ENCODE data around the gene MS4A12. TPM values are rescaled to one million over a fixed set of nuclear protein-coding genes. Genes with fewer than 3 reads are reported as not detected.
"Not testable (repeated sequence)": the region's sequence is repeated elsewhere in the genome, so short reads cannot be mapped to it uniquely, and the experiment has no call there.

The MS4A12 gene
- not detected in 2 replicates for total RNA-seq (2014; rRNA removed; shearing (Covaris generic))

DNA sequence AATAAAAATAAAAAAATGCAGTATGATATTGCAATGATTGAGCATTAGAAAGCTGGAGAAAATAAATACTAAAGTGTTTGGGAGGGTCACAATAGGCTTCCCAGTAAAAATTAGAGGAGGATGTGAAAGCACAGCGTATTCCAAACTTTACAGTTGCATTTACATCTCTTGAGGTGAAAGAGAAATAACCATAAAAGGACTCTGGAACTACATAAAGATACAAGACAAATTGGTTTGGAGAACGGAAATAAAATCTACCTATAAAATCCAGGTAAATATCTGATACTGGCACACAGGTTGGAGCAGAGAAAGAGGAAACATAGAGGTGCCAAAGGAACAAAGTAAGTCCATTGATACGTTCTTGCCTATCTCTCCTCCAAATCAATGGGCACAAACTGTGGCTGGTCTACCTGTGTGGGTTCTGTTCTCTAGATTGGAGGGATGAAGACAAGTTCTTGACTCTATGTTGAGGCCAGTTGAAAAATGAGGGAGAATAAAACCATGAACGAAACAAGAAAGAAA lies at the start of gene MS4A12:
TSS of gene MS4A12 (plus strand) at position 291 of the 522 bp plus-strand sequence. CDS start 4,541 bp downstream, outside the sequence.
- Histone ChIP-seq H3K27me3 (no peaks in the 10 kb centered on the region), H3K9me3 (replicated peaks) (no peaks in the 10 kb centered on the region), H3K4me3 (no peak within 1 kb of the TSS), H3K27ac (no peak within 1 kb of the TSS), H3K36me3 (no peaks in the 10 kb centered on the region), H3K4me1 (no peaks in the 10 kb centered on the region)
- no peak for DNase-seq

DNA sequence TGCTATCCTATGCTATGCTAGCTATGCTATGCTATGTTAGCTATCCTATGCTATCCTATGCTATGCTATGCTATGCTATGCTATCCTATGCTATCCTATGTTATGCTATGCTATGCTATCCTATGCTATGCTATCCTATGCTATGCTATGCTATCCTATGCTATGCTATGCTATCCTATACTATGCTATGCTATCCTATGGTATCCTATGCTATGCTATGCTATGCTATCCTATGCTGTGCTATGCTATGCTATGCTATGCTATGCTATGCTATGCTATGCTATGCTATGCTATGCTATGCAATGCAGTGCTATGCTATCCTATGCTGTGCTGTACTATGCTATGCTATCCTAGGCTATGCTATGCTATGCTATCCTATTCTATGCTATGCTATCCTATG lies 45.5 kb upstream of the MS4A12 start:
- Histone ChIP-seq H3K27me3 (no peaks in the 10 kb centered on the region), H3K4me3 (no peak overlapping the region), H3K36me3 (no peaks in the 10 kb centered on the region), H3K9me3 (replicated peaks) (no peaks in the 10 kb centered on the region), H3K4me1 (no peaks in the 10 kb centered on the region), H3K27ac (no peak overlapping the region)
- no peak for DNase-seq

GRCh38 chr11:60447846-60448245 lies 44.7 kb upstream of the MS4A12 start:
- no peaks in the 10 kb centered on the region for H3K27me3 ChIP-seq
- H3K4me1 ChIP-seq = no peaks in the 10 kb centered on the region
- H3K27ac ChIP-seq = no peak overlapping the region
- H3K9me3 ChIP-seq (replicated peaks) = no peaks in the 10 kb centered on the region
- H3K4me3 ChIP-seq = no peak overlapping the region
- no peaks in the 10 kb centered on the region for H3K36me3 ChIP-seq
- no peak for DNase-seq

- H3K27ac ChIP-seq; H3K36me3 ChIP-seq; H3K27me3 ChIP-seq; H3K4me1 ChIP-seq; H3K4me3 ChIP-seq; H3K9me3 ChIP-seq (replicated peaks); DNase-seq: not testable (repeated sequence)
Measured at GRCh38 chr11:60451185-60451584, 41.4 kb upstream of the MS4A12 start.

- Histone ChIP-seq H3K4me1 (no peaks in the 10 kb centered on the region), H3K36me3 (no peaks in the 10 kb centered on the region), H3K9me3 (replicated peaks) (no peaks in the 10 kb centered on the region), H3K4me3 (no peak overlapping the region), H3K27me3 (no peaks in the 10 kb centered on the region), H3K27ac (no peak overlapping the region)
- DNase-seq = no peak
Measured at GRCh38 chr11:60454212-60454611, 38.4 kb upstream of the MS4A12 start.

DNA sequence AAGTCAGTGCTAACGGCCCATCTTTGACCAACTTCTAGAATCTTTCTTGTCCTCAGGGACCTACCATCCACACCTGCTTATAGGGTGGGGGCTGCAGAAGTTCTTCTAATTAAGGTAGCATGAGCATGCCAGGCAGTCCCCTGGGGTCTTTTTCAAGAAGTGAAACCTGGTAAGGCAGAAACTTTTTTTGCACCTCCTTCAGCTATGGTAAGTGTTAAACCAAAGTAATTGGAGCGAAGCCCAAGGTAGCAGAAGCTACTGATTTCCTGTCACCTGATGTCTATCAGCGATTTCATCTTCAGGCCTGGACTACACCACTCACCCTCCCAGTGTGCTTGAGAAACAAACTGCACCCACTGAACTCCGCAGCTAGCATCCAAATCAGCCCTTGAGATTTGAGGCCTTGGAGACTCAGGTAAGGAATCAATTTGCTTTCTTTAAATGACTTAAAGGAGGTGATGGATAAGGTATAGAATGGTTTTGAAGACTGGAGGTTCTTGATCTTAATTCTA lies 37.0 kb upstream of the MS4A12 start, which contains the start of gene MS4A1:
TSS of gene MS4A1 (plus strand) at position 317 of the 512 bp plus-strand sequence. CDS start 6,528 bp downstream, outside the sequence.
- Histone ChIP-seq H3K4me3 (no peak within 1 kb of the TSS), H3K4me1 (no peaks in the 10 kb centered on the region), H3K36me3 (no peaks in the 10 kb centered on the region), H3K27ac (no peak within 1 kb of the TSS), H3K9me3 (replicated peaks) (no peaks in the 10 kb centered on the region), H3K27me3 (no peaks in the 10 kb centered on the region)
- no peak for DNase-seq

DNA sequence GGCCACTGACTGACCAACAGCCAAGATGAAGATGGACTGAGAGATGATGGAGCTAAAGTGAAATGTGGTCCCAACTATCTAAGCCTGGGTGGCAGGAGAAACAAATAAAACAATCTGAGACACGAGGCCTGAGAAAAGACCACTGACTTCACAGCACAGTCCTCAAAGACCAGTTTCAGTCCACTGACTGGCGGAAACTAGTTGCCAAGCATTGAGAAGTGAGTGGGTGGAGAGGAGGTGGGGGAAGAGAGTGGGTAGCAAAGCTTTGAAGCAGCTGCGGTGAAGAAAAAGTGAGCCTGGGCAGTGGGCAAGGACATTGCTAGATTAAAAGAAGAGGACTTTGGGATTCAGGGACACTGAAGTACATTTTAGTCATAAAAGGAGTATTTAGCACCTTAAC lies 35.0 kb upstream of the MS4A12 start:
- H3K4me1 ChIP-seq = no peaks in the 10 kb centered on the region
- H3K27ac ChIP-seq = no peak overlapping the region
- no peak for DNase-seq
- no peak overlapping the region for H3K4me3 ChIP-seq
- no peaks in the 10 kb centered on the region for H3K36me3 ChIP-seq
- no peaks in the 10 kb centered on the region for H3K9me3 ChIP-seq (replicated peaks)
- H3K27me3 ChIP-seq = no peaks in the 10 kb centered on the region

DNA sequence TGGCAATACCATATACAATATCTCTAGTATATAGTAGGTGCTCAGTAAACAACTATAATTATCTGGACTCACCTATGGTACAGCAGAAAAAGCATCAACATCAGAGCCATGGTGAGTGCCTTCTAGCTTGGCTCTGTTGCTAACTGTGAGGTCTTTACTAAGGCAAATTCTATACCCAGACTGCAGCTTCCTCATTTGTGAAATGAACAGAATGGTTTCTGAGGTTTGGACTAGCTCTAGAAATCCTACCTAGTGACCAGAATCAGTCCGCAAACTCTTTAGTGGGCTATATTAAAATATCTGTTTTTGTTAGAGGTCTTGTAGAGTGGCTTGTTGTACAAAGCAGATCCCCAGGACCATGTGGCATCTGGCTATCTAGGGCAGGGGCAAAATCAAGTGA lies 33.2 kb upstream of the MS4A12 start:
- Histone ChIP-seq H3K27ac (no peak overlapping the region), H3K9me3 (replicated peaks) (no peaks in the 10 kb centered on the region), H3K27me3 (no peaks in the 10 kb centered on the region)

GRCh38 chr11:60468829-60469228 lies 23.7 kb upstream of the MS4A12 start:
- Histone ChIP-seq H3K36me3 (no peaks in the 10 kb centered on the region), H3K27me3 (no peaks in the 10 kb centered on the region), H3K27ac (no peak overlapping the region), H3K4me3 (no peak overlapping the region), H3K9me3 (replicated peaks) (no peaks in the 10 kb centered on the region), H3K4me1 (no peaks in the 10 kb centered on the region)
- DNase-seq = no peak

More for the DNA sequence above, 33.2 kb upstream of the MS4A12 start:
- no peak overlapping the region for H3K4me3 ChIP-seq
- no peaks in the 10 kb centered on the region for H3K36me3 ChIP-seq
- H3K4me1 ChIP-seq = no peaks in the 10 kb centered on the region
- DNase-seq = no peak

DNA sequence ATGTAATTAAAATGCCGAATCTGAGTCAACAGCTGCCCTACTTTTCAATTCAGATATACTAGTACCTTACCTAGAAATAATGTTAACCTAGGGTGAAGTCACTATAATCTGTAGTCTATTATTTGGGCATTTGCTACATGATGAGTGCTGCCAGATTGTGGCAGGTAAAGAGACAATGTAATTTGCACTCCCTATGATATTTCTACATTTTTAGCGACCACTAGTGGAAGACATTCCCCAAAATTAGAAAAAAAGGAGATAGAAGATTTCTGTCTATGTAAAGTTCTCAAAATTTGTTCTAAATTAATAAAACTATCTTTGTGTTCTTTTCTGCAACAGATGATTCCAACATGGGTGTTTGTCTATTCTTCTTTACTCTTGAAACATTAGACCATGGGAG lies 22.9 kb upstream of the MS4A12 start:
- Histone ChIP-seq H3K4me3 (no peak overlapping the region), H3K36me3 (no peaks in the 10 kb centered on the region), H3K4me1 (no peaks in the 10 kb centered on the region), H3K27ac (no peak overlapping the region), H3K9me3 (replicated peaks) (no peaks in the 10 kb centered on the region), H3K27me3 (no peaks in the 10 kb centered on the region)
- DNase-seq = no peak

- Histone ChIP-seq H3K9me3 (replicated peaks) (no peaks in the 10 kb centered on the region), H3K36me3 (no peaks in the 10 kb centered on the region), H3K4me3 (no peak overlapping the region), H3K27me3 (no peaks in the 10 kb centered on the region), H3K4me1 (no peaks in the 10 kb centered on the region), H3K27ac (no peak overlapping the region)
- DNase-seq = no peak
Measured at GRCh38 chr11:60477035-60477445, 15.5 kb upstream of the MS4A12 start.

DNA sequence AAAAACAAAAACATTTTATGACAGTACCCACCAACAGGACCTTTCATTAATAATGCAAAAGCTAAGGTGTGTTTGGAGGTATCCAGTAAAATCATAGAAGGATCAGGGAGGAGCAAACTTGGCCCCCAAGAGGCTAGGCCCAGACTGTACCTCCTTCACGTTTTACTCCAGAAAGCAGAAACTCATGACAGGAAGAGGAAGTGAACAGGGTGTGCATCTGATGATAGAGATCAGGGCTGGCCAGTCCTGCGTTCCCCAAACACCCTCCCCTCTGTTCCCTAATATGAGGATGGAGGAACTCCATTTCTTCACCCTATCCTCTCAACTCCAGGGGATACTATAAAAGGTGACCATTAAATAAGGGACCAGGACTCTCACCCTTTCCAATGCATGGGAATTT lies 10.2 kb upstream of the MS4A12 start:
- Histone ChIP-seq H3K36me3 (no peaks in the 10 kb centered on the region), H3K27me3 (no peaks in the 10 kb centered on the region), H3K4me1 (no peaks in the 10 kb centered on the region), H3K4me3 (no peak overlapping the region), H3K27ac (no peak overlapping the region), H3K9me3 (replicated peaks) (no peaks in the 10 kb centered on the region)
- no peak for DNase-seq

- H3K4me3 ChIP-seq = no peak overlapping the region
- no peaks in the 10 kb centered on the region for H3K4me1 ChIP-seq
- no peak overlapping the region for H3K27ac ChIP-seq
- no peaks in the 10 kb centered on the region for H3K27me3 ChIP-seq
- H3K36me3 ChIP-seq = no peaks in the 10 kb centered on the region
- peak in 1 of 2 experiments; percentile 3 for DNase-seq
- H3K9me3 ChIP-seq (replicated peaks) = no peaks in the 10 kb centered on the region
Measured at GRCh38 chr11:60485987-60486386, 6.6 kb upstream of the MS4A12 start.

DNA sequence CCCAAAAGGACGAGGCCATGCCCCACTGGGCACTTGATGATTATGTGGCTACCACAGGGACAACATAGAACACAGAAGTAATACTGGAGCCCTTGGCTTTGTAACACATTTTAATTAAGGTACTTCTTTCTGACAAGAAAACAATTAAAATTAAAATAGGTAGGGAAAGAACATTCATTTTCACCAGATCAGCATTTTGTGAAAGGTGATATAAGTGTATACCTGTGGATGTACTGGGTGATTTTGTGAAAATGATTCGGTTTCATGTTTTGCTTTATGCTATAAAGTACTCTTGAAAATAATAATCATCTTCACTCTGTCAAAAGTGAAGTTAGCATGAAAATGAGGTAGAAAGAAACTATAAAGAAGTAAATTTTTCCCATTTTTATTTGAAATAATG lies 876 bp downstream of the MS4A12 start:
- Histone ChIP-seq H3K4me1 (no peaks in the 10 kb centered on the region), H3K27me3 (no peaks in the 10 kb centered on the region)

DNA sequence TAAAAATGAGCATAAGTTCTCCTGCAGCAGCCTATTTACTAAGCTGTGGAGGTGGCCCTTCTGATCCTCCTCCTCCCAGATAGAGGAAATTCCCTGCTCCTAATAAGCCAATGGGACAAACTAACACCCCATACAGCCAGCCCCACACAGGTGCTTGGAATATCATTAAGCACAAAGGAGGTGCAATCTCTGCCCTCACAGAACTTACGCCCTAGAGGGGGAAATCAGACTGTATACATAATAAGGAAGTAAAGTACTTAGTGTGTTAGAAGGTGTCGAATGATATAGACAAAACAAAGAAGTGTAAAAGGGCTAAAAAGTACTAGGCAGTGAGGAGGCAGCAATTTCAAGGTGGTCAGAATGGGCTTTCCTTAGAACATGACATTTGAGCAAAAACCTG lies 5.8 kb downstream of the MS4A12 start:
- no peaks in the 10 kb centered on the region for H3K9me3 ChIP-seq (replicated peaks)
- no peak overlapping the region for H3K4me3 ChIP-seq
- no peak overlapping the region for H3K27ac ChIP-seq
- 0 out of 2 replicates have a peak, but pooled peaks cover 4% of the 10 kb centered on the region for H3K27me3 ChIP-seq
- H3K36me3 ChIP-seq = no peaks in the 10 kb centered on the region
- H3K4me1 ChIP-seq = peaks cover 8% of the 10 kb centered on the region; the same call in 1 of the 2 replicates
- no peak for DNase-seq

More for the DNA sequence above, 876 bp downstream of the MS4A12 start:
- Histone ChIP-seq H3K4me3 (no peak overlapping the region), H3K36me3 (no peaks in the 10 kb centered on the region), H3K9me3 (replicated peaks) (no peaks in the 10 kb centered on the region), H3K27ac (no peak overlapping the region)
- DNase-seq = no peak

- Histone ChIP-seq H3K27ac (no peak overlapping the region), H3K9me3 (replicated peaks) (no peaks in the 10 kb centered on the region), H3K27me3 (0 out of 2 replicates have a peak, but pooled peaks cover 4% of the 10 kb centered on the region), H3K4me1 (peaks cover 8% of the 10 kb centered on the region; the same call in 1 of the 2 replicates), H3K4me3 (no peak overlapping the region), H3K36me3 (no peaks in the 10 kb centered on the region)
- peak; percentile 19 to 21 for DNase-seq
Measured at GRCh38 chr11:60498853-60499252, 6.3 kb downstream of the MS4A12 start.
